HepG2 (cell line): ENCODE measurements around the gene TNFAIP1. TPM values are rescaled to one million over a fixed set of nuclear protein-coding genes. Genes with fewer than 3 reads are reported as not detected.

ENCODE experiments used
- ETV5 ChIP-seq: IDR thresholded peaks from 2 replicates; pipeline ENCODE4 v1.6.1; 2018; ENCODE audit warnings: missing biosample characterization, missing genetic modification reagents, inconsistent platforms, borderline replicate concordance
- FLYWCH1 ChIP-seq: sonication (generic); formaldehyde crosslinking; IDR thresholded peaks from 2 replicates; pipeline ENCODE4 v1.8.1; 2023; ENCODE audit warnings: mild to moderate bottlenecking, missing genetic modification reagents
- NCOA2 ChIP-seq: sonication (generic); formaldehyde crosslinking; IDR thresholded peaks from 2 replicates; pipeline ENCODE4 v1.8.0; 2022; ENCODE audit warnings: inconsistent platforms
- SRSF4 ChIP-seq: fragments of 200-400 bp; formaldehyde crosslinking; IDR thresholded peaks from one replicate; pipeline ENCODE4 v1.6.1; 2018; ENCODE audit warnings: mild to moderate bottlenecking, low read depth, low read length, moderate library complexity; ENCODE audit not compliant: poor library complexity, severe bottlenecking
- THAP11 ChIP-seq: IDR thresholded peaks from 2 replicates; pipeline ENCODE4 v1.6.1; 2016; ENCODE audit warnings: missing biosample characterization, missing genetic modification reagents
- ZNF709 ChIP-seq: sonication (generic); formaldehyde crosslinking; IDR thresholded peaks from 2 replicates; pipeline ENCODE4 v1.5.0; 2020; ENCODE audit warnings: mild to moderate bottlenecking, missing genetic modification reagents
- ZNF776 ChIP-seq: sonication (generic); formaldehyde crosslinking; IDR thresholded peaks from 2 replicates; pipeline ENCODE4 v1.4.0; 2020; ENCODE audit warnings: mild to moderate bottlenecking, missing genetic modification reagents
- ZNF790 ChIP-seq: sonication (generic); formaldehyde crosslinking; IDR thresholded peaks from 2 replicates; pipeline ENCODE4 v1.8.0; 2022; ENCODE audit warnings: missing genetic modification reagents, mild to moderate bottlenecking, borderline replicate concordance
- polyA plus RNA-seq, 8 experiments: library from polyadenylated mRNA; depleted of rRNA in 3 of 8; stranded (reverse) in 7 of 8; unstranded in 1 of 8; fragments of >200 nt; fragmentation: Illumina TruSeq in 4 of 8; extraction: Trizol in 4 of 8; gene quantifications; 2 replicates each; pipeline versions ENCODE4 v1.2.1 to v1.2.3, GENCODE V29; 2011 to 2016; ENCODE audit warnings: low read depth in 4 of 8, missing spikeins in 1 of 8, mixed read lengths in 1 of 8; ENCODE audit not compliant: insufficient read depth in 1 of 8
- total RNA-seq, 5 experiments: library from RNA; depleted of rRNA; stranded (reverse); fragments of >200 nt; fragmentation: Illumina TruSeq; extraction: Trizol; gene quantifications; 2 replicates each; pipeline ENCODE4 v1.2.3, GENCODE V29; 2016; ENCODE audit warnings: low read depth in 1 of 5
- TF ChIP-seq, protein P1 (sequence below): sonication (generic); formaldehyde crosslinking; IDR thresholded peaks from 2 replicates; pipeline ENCODE4 v1.5.1; 2020; ENCODE audit warnings: mild to moderate bottlenecking, missing genetic modification reagents, borderline replicate concordance
- TF ChIP-seq, protein P2 (sequence below): sonication (generic); formaldehyde crosslinking; IDR thresholded peaks from 2 replicates; pipeline ENCODE4 v1.4.0; 2020; ENCODE audit warnings: missing genetic modification reagents, borderline replicate concordance
- TF ChIP-seq, protein P3 (sequence below): sonication (generic); formaldehyde crosslinking; IDR thresholded peaks from 2 replicates; pipeline ENCODE4 v1.4.0; 2020; ENCODE audit warnings: mild to moderate bottlenecking, missing genetic modification reagents
- TF ChIP-seq, protein P4 (sequence below): sonication (generic); formaldehyde crosslinking; IDR thresholded peaks from 2 replicates; pipeline ENCODE4 v1.4.0; 2020; ENCODE audit warnings: missing genetic modification reagents

Gene TNFAIP1
- total and polyA plus RNA-seq, 2 of the 13 experiments (the other 11 are each of a cell fraction or from before 2014, with no cell fraction given) = 17.5 to 40.6 TPM

GRCh38 chr17:28335201-28335958, at the start of gene TNFAIP1, which contains the start of gene IFT20 (continued):
- no peak for TF ChIP-seq FLYWCH1 (CRISPR knock-in tag)
- peak; percentile 71; the same call in 1 of the 2 replicates for TF ChIP-seq ETV5 (CRISPR knock-in tag)
- no peak; the same call in 1 of the 2 replicates for TF ChIP-seq NCOA2 (CRISPR knock-in tag)
- no peak for TF ChIP-seq SRSF4
- TF ChIP-seq THAP11 (CRISPR knock-in tag) = peak; percentile 100
- TF ChIP-seq, protein P1, sequence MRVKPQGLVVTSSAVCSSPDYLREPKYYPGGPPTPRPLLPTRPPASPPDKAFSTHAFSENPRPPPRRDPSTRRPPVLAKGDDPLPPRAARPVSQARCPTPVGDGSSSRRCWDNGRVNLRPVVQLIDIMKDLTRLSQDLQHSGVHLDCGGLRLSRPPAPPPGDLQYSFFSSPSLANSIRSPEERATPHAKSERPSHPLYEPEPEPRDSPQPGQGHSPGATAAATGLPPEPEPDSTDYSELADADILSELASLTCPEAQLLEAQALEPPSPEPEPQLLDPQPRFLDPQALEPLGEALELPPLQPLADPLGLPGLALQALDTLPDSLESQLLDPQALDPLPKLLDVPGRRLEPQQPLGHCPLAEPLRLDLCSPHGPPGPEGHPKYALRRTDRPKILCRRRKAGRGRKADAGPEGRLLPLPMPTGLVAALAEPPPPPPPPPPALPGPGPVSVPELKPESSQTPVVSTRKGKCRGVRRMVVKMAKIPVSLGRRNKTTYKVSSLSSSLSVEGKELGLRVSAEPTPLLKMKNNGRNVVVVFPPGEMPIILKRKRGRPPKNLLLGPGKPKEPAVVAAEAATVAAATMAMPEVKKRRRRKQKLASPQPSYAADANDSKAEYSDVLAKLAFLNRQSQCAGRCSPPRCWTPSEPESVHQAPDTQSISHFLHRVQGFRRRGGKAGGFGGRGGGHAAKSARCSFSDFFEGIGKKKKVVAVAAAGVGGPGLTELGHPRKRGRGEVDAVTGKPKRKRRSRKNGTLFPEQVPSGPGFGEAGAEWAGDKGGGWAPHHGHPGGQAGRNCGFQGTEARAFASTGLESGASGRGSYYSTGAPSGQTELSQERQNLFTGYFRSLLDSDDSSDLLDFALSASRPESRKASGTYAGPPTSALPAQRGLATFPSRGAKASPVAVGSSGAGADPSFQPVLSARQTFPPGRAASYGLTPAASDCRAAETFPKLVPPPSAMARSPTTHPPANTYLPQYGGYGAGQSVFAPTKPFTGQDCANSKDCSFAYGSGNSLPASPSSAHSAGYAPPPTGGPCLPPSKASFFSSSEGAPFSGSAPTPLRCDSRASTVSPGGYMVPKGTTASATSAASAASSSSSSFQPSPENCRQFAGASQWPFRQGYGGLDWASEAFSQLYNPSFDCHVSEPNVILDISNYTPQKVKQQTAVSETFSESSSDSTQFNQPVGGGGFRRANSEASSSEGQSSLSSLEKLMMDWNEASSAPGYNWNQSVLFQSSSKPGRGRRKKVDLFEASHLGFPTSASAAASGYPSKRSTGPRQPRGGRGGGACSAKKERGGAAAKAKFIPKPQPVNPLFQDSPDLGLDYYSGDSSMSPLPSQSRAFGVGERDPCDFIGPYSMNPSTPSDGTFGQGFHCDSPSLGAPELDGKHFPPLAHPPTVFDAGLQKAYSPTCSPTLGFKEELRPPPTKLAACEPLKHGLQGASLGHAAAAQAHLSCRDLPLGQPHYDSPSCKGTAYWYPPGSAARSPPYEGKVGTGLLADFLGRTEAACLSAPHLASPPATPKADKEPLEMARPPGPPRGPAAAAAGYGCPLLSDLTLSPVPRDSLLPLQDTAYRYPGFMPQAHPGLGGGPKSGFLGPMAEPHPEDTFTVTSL = peak; percentile 27; the same call in 1 of the 2 replicates
- no peak for TF ChIP-seq ZNF709
- TF ChIP-seq, protein P2, sequence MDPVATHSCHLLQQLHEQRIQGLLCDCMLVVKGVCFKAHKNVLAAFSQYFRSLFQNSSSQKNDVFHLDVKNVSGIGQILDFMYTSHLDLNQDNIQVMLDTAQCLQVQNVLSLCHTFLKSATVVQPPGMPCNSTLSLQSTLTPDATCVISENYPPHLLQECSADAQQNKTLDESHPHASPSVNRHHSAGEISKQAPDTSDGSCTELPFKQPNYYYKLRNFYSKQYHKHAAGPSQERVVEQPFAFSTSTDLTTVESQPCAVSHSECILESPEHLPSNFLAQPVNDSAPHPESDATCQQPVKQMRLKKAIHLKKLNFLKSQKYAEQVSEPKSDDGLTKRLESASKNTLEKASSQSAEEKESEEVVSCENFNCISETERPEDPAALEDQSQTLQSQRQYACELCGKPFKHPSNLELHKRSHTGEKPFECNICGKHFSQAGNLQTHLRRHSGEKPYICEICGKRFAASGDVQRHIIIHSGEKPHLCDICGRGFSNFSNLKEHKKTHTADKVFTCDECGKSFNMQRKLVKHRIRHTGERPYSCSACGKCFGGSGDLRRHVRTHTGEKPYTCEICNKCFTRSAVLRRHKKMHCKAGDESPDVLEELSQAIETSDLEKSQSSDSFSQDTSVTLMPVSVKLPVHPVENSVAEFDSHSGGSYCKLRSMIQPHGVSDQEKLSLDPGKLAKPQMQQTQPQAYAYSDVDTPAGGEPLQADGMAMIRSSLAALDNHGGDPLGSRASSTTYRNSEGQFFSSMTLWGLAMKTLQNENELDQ (CRISPR knock-in tag) = no peak
- no peak for TF ChIP-seq ZNF790 (CRISPR knock-in tag)
- TF ChIP-seq, protein P3, sequence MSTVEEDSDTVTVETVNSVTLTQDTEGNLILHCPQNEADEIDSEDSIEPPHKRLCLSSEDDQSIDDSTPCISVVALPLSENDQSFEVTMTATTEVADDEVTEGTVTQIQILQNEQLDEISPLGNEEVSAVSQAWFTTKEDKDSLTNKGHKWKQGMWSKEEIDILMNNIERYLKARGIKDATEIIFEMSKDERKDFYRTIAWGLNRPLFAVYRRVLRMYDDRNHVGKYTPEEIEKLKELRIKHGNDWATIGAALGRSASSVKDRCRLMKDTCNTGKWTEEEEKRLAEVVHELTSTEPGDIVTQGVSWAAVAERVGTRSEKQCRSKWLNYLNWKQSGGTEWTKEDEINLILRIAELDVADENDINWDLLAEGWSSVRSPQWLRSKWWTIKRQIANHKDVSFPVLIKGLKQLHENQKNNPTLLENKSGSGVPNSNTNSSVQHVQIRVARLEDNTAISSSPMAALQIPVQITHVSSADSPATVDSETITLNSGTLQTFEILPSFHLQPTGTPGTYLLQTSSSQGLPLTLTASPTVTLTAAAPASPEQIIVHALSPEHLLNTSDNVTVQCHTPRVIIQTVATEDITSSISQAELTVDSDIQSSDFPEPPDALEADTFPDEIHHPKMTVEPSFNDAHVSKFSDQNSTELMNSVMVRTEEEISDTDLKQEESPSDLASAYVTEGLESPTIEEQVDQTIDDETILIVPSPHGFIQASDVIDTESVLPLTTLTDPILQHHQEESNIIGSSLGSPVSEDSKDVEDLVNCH = no peak
- TF ChIP-seq, protein P4, sequence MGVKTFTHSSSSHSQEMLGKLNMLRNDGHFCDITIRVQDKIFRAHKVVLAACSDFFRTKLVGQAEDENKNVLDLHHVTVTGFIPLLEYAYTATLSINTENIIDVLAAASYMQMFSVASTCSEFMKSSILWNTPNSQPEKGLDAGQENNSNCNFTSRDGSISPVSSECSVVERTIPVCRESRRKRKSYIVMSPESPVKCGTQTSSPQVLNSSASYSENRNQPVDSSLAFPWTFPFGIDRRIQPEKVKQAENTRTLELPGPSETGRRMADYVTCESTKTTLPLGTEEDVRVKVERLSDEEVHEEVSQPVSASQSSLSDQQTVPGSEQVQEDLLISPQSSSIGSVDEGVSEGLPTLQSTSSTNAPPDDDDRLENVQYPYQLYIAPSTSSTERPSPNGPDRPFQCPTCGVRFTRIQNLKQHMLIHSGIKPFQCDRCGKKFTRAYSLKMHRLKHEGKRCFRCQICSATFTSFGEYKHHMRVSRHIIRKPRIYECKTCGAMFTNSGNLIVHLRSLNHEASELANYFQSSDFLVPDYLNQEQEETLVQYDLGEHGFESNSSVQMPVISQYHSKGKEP (CRISPR knock-in tag) = no peak
- peak; percentile 55; the same call in 1 of the 2 replicates for TF ChIP-seq ZNF776 (CRISPR knock-in tag)
